Measurements from ENCODE around the gene CLIP2.
A peak's percentile ranks its signal among the peaks of the same experiment; 100 is the strongest.
"Not testable (repeated sequence)": the region's sequence is repeated elsewhere in the genome, so short reads cannot be mapped to it uniquely, and the experiment has no call there.

Gene CLIP2

GRCh38 chr7:74289018-74289658 lies at the start of gene CLIP2:
Gene CLIP2, plus strand, starts transcription at chr7:74289407. Its CDS starts 28,140 bp downstream, at chr7:74317547.
- peak; percentile 25 for DNase-seq

GRCh38 chr7:74240482-74240881 lies 48.7 kb upstream of the CLIP2 start:
- DNase-seq = no peak

GRCh38 chr7:74242122-74242443 lies 47.1 kb upstream of the CLIP2 start:
- DNase-seq = no peak

- no peak for DNase-seq
Observed at GRCh38 chr7:74246497-74246896, 42.7 kb upstream of the CLIP2 start.

- DNase-seq = no peak
Observed at GRCh38 chr7:74248156-74248555, 41.1 kb upstream of the CLIP2 start.

GRCh38 chr7:74249058-74249457 lies 40.1 kb upstream of the CLIP2 start:
- DNase-seq = not testable (repeated sequence)

GRCh38 chr7:74252893-74253292 lies 36.3 kb upstream of the CLIP2 start:
- no peak for DNase-seq

- DNase-seq = no peak
Observed at GRCh38 chr7:74253331-74253730, 35.9 kb upstream of the CLIP2 start.

GRCh38 chr7:74253835-74254128 lies 35.4 kb upstream of the CLIP2 start:
- DNase-seq = no peak

GRCh38 chr7:74254129-74254857 lies 34.9 kb upstream of the CLIP2 start, which contains the start of gene RFC2:
Gene RFC2, minus strand, starts transcription at chr7:74254399. Its CDS starts 16 bp downstream, at chr7:74254383.
- peak; percentile 85 for DNase-seq

- DNase-seq = no peak
Observed at GRCh38 chr7:74254858-74255379, 34.3 kb upstream of the CLIP2 start.

GRCh38 chr7:74255461-74255860 lies 33.7 kb upstream of the CLIP2 start:
- not testable (repeated sequence) for DNase-seq

GRCh38 chr7:74256491-74257408 lies 32.5 kb upstream of the CLIP2 start:
- no peak for DNase-seq

- DNase-seq = no peak
Observed at GRCh38 chr7:74258639-74259038, 30.6 kb upstream of the CLIP2 start.

- DNase-seq = no peak
Observed at GRCh38 chr7:74262639-74263398, 26.4 kb upstream of the CLIP2 start.

GRCh38 chr7:74263399-74264120 lies 25.6 kb upstream of the CLIP2 start:
- no peak for DNase-seq

GRCh38 chr7:74266191-74266963 lies 22.8 kb upstream of the CLIP2 start:
- DNase-seq = no peak

- DNase-seq = no peak
Observed at GRCh38 chr7:74267756-74268565, 21.2 kb upstream of the CLIP2 start.

- peak; percentile 81 for DNase-seq
Observed at GRCh38 chr7:74269757-74270277, 19.4 kb upstream of the CLIP2 start.

GRCh38 chr7:74271742-74272141 lies 17.5 kb upstream of the CLIP2 start:
- no peak for DNase-seq
